Fibroblast of lung (primary cell): ENCODE measurements around the gene OAT.

Source experiments
- CTCF ChIP-seq, 2 donors: IDR thresholded peaks in 1 of 2; conservative IDR thresholded peaks in 1 of 2; 1 replicate in 1 of 2; 2 replicates in 1 of 2; pipeline ENCODE4 v1.5.1; 2011 to 2012; ENCODE audit warnings: low read length in 2 of 2, control low read depth in 1 of 2, inconsistent platforms in 1 of 2, low read depth in 1 of 2, mild to moderate bottlenecking in 1 of 2
- EZH2 ChIP-seq: IDR thresholded peaks from 2 replicates; pipeline ENCODE4 v1.5.1; 2012; ENCODE audit warnings: low read length, control low read depth, mild to moderate bottlenecking; ENCODE audit errors: missing control alignments

DNA sequence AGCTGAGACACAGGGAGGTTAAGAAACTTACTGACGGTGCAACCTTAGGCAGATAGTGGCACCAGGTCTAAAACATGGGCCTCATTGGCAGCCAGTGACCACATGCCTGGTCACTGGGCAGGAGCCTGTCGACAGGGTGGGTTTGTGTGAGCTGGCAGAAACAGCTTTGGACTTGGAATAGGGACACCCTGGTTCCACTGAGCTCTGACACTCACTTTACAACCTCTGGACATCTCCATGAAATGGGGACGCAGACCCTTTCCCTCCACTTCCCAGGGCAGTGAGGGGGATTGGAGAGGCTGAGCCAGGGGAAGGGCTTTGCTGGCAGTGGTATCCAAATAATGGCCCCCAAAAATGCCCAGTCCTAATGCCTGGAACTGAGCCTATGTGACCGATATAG is 49.7 kb downstream of the OAT start:
- TF ChIP-seq CTCF (conservative IDR thresholded peaks at IDR 0.05 in 1 of 2, IDR thresholded peaks at IDR 0.05 in 1 of 2; ENCODE audit: low read depth in 1 of 2, low read length in 2 of 2) (no peak), EZH2 (no peak)
